Measurements from ENCODE around the gene SLC17A6.

The SLC17A6 gene

GRCh38 chr11:22337596-22338485 lies at the start of gene SLC17A6:
Gene SLC17A6, plus strand, starts transcription at chr11:22338381. Its CDS starts 153 bp downstream, at chr11:22338534.
- peak; percentile 33 for DNase-seq

- DNase-seq = no peak
These were observed 35.8 kb upstream of the SLC17A6 start for GRCh38 chr11:22302368-22302767.

GRCh38 chr11:22304337-22304961 lies 33.7 kb upstream of the SLC17A6 start:
- DNase-seq = peak; percentile 27

GRCh38 chr11:22317656-22318055 lies 20.5 kb upstream of the SLC17A6 start:
- no peak for DNase-seq

- DNase-seq = no peak
These were observed 6.4 kb upstream of the SLC17A6 start for GRCh38 chr11:22331771-22332170.

GRCh38 chr11:22336587-22336986 lies 1.6 kb upstream of the SLC17A6 start:
- no peak for DNase-seq

GRCh38 chr11:22339611-22340010 lies 1.4 kb downstream of the SLC17A6 start:
- no peak for DNase-seq

GRCh38 chr11:22340235-22340634 lies 2.1 kb downstream of the SLC17A6 start:
- no peak for DNase-seq

GRCh38 chr11:22340701-22341587 lies 2.8 kb downstream of the SLC17A6 start:
- no peak for DNase-seq

- no peak for DNase-seq
These were observed 3.4 kb downstream of the SLC17A6 start for GRCh38 chr11:22341588-22341931.

GRCh38 chr11:22342211-22343031 lies 4.2 kb downstream of the SLC17A6 start:
- DNase-seq = no peak

GRCh38 chr11:22343032-22343324 lies 4.8 kb downstream of the SLC17A6 start:
- no peak for DNase-seq

- DNase-seq = no peak
These were observed 5.3 kb downstream of the SLC17A6 start for GRCh38 chr11:22343371-22344032.

GRCh38 chr11:22344081-22344480 lies 5.9 kb downstream of the SLC17A6 start:
- DNase-seq = no peak

GRCh38 chr11:22346282-22346681 lies 8.1 kb downstream of the SLC17A6 start:
- no peak for DNase-seq

GRCh38 chr11:22347857-22348487 lies 9.8 kb downstream of the SLC17A6 start:
- DNase-seq = no peak

- DNase-seq = no peak
These were observed 11.3 kb downstream of the SLC17A6 start for GRCh38 chr11:22349491-22349890.

- no peak for DNase-seq
These were observed 21.1 kb downstream of the SLC17A6 start for GRCh38 chr11:22359295-22359694.

GRCh38 chr11:22371160-22371559 lies 33.0 kb downstream of the SLC17A6 start:
- no peak for DNase-seq

GRCh38 chr11:22387126-22387525 lies 48.9 kb downstream of the SLC17A6 start:
- DNase-seq = no peak

- no peak for DNase-seq
These were observed 51.5 kb downstream of the SLC17A6 start for GRCh38 chr11:22389526-22390282.
